ENCODE results near the gene DEFB115.
"Not testable (repeated sequence)": the region's sequence is repeated elsewhere in the genome, so short reads cannot be mapped to it uniquely, and the experiment has no call there.

The DEFB115 gene

GRCh38 chr20:31257364-31257763, at the start of gene DEFB115:
TSS of gene DEFB115 (plus strand) at chr20:31257664. CDS start at chr20:31257664, 0 bp downstream.
- no peak for DNase-seq (ENCODE audit: low read depth)
- H3K4me3 ChIP-seq (ENCODE audit: low read depth, low read length): no peak within 1 kb of the TSS

- no peak overlapping the region for H3K4me3 ChIP-seq (ENCODE audit: low read depth, low read length)
- no peak for DNase-seq (ENCODE audit: low read depth)
Measured at GRCh38 chr20:31236953-31237352, 20.5 kb upstream of the DEFB115 start.

- H3K4me3 ChIP-seq (ENCODE audit: low read depth, low read length): no peak overlapping the region
- DNase-seq (ENCODE audit: low read depth): no peak
Measured at GRCh38 chr20:31237763-31238162, 19.7 kb upstream of the DEFB115 start.

GRCh38 chr20:31239139-31239538, 18.3 kb upstream of the DEFB115 start:
- H3K4me3 ChIP-seq (ENCODE audit: low read depth, low read length): no peak overlapping the region
- DNase-seq (ENCODE audit: low read depth): no peak

GRCh38 chr20:31256959-31257358, 505 bp upstream of the DEFB115 start:
- no peak for DNase-seq (ENCODE audit: low read depth)

GRCh38 chr20:31260326-31260932, 3.0 kb downstream of the DEFB115 start:
- H3K4me3 ChIP-seq (ENCODE audit: low read depth, low read length): no peak overlapping the region
- DNase-seq (ENCODE audit: low read depth): no peak

More at GRCh38 chr20:31256959-31257358, 505 bp upstream of the DEFB115 start:
- H3K4me3 ChIP-seq (ENCODE audit: low read depth, low read length): no peak overlapping the region

GRCh38 chr20:31274441-31274840, 17.0 kb downstream of the DEFB115 start:
- no peak for DNase-seq (ENCODE audit: low read depth)
- H3K4me3 ChIP-seq (ENCODE audit: low read depth, low read length): no peak overlapping the region

GRCh38 chr20:31278178-31278577, 20.7 kb downstream of the DEFB115 start:
- DNase-seq (ENCODE audit: low read depth): no peak
- no peak overlapping the region for H3K4me3 ChIP-seq (ENCODE audit: low read depth, low read length)

- not testable (repeated sequence) for DNase-seq (ENCODE audit: low read depth); H3K4me3 ChIP-seq (ENCODE audit: low read depth, low read length)
Measured at GRCh38 chr20:31284964-31285363, 27.5 kb downstream of the DEFB115 start.

- H3K4me3 ChIP-seq (ENCODE audit: low read depth, low read length): no peak within 1 kb of the TSS
- DNase-seq (ENCODE audit: low read depth): no peak
Measured at GRCh38 chr20:31308535-31309162, 51.2 kb downstream of the DEFB115 start, which contains the start of gene DEFB116. TSS of gene DEFB116 (minus strand) at chr20:31308585. CDS start at chr20:31308585, 0 bp downstream.

Measured in skeletal muscle cell (primary cell).